GM23338 (cell line): ENCODE data around the gene STX1B. TPM values are rescaled to one million over a fixed set of nuclear protein-coding genes. Genes with fewer than 3 reads are reported as not detected.

Experiments
- ATAC-seq: fragments of 200-7000 bp; cut with Tn5 transposase; 3 replicates; pipeline ENCODE4 v1.9.1; 2020
- DNase-seq: peaks from one replicate; pipeline ENCODE4 v3.0.0-alpha.2; 2015; ENCODE audit warnings: low spot score
- H2AFZ ChIP-seq: fragments of 200-600 bp; sonication (generic); 2 replicates; pipeline ENCODE4 v1.8.0; 2016; ENCODE audit warnings: antibody characterized with exemption, mild to moderate bottlenecking, moderate library complexity
- H3F3A ChIP-seq: fragments of 200-600 bp; sonication (generic); replicated peaks from 2 replicates; pipeline ENCODE4 v1.8.0; 2017; ENCODE audit warnings: antibody characterized with exemption, mixed run types, low read depth
- H3K27ac ChIP-seq: fragments of 200-600 bp; sonication (generic); 2 replicates; pipeline ENCODE4 v1.6.1; 2016; ENCODE audit warnings: low read depth
- H3K27me3 ChIP-seq: fragments of 200-600 bp; sonication (generic); 2 replicates; pipeline ENCODE4 v1.8.0; 2016; ENCODE audit warnings: mild to moderate bottlenecking, mixed run types, moderate library complexity; ENCODE audit not compliant: insufficient read depth
- H3K36me3 ChIP-seq: fragments of 200-600 bp; sonication (generic); 2 replicates; pipeline ENCODE4 v1.8.0; 2016; ENCODE audit warnings: mild to moderate bottlenecking; ENCODE audit not compliant: insufficient read depth
- H3K4me1 ChIP-seq: fragments of 200-600 bp; sonication (generic); 2 replicates; pipeline ENCODE4 v1.8.0; 2016; ENCODE audit warnings: mild to moderate bottlenecking, moderate library complexity; ENCODE audit not compliant: insufficient read depth
- H3K4me2 ChIP-seq: fragments of 200-600 bp; sonication (generic); 2 replicates; pipeline ENCODE4 v1.7.1; 2017; ENCODE audit warnings: mixed run types
- H3K4me3 ChIP-seq: fragments of 200-600 bp; sonication (generic); 2 replicates; pipeline ENCODE4 v1.6.1; 2016; ENCODE audit warnings: mixed run types
- H3K79me2 ChIP-seq: fragments of 200-600 bp; sonication (generic); replicated peaks from 2 replicates; pipeline ENCODE4 v1.8.0; 2017; ENCODE audit warnings: mild to moderate bottlenecking; ENCODE audit not compliant: insufficient read depth
- H3K9me2 ChIP-seq: fragments of 200-600 bp; sonication (generic); 2 replicates; pipeline ENCODE4 v1.8.0; 2017; ENCODE audit not compliant: insufficient read depth
- H4K20me1 ChIP-seq: fragments of 200-600 bp; sonication (generic); replicated peaks from 2 replicates; pipeline ENCODE4 v1.8.0; 2017; ENCODE audit warnings: mild to moderate bottlenecking; ENCODE audit not compliant: insufficient read depth
- H3K27ac Mint-ChIP-seq: 2 replicates; pipeline ENCODE4 v1.8.0; 2020; ENCODE audit warnings: inconsistent platforms, mild to moderate bottlenecking, moderate library complexity, mixed read lengths
- H3K27me3 Mint-ChIP-seq: 3 replicates; pipeline ENCODE4 v1.8.0; 2022; ENCODE audit warnings: low read depth, mild to moderate bottlenecking, moderate library complexity, mixed read lengths, inconsistent platforms; ENCODE audit not compliant: insufficient read depth, poor library complexity
- H3K36me3 Mint-ChIP-seq: 3 replicates; pipeline ENCODE4 v1.8.0; 2021; ENCODE audit warnings: low read depth, mild to moderate bottlenecking, inconsistent platforms, moderate library complexity, mixed read lengths
- H3K4me1 Mint-ChIP-seq: 3 replicates; pipeline ENCODE4 v1.8.0; 2020; ENCODE audit warnings: mild to moderate bottlenecking, inconsistent platforms, mixed read lengths
- H3K4me3 Mint-ChIP-seq: 3 replicates; pipeline ENCODE4 v1.8.0; 2021; ENCODE audit warnings: moderate library complexity, mild to moderate bottlenecking, inconsistent platforms, mixed read lengths
- H3K9me3 Mint-ChIP-seq: 3 replicates; pipeline ENCODE4 v1.8.0; 2020; ENCODE audit warnings: moderate library complexity, mild to moderate bottlenecking, inconsistent platforms, mixed read lengths
- CREB1 ChIP-seq: fragments of 250-450 bp; sonication (Bioruptor Pico); IDR thresholded peaks from 2 replicates; pipeline ENCODE4 v1.5.0; 2020; ENCODE audit warnings: low read depth, mild to moderate bottlenecking, moderate library complexity
- CTCF ChIP-seq, 2 experiments: fragments of 200-600 bp in 1 of 2; sonication (generic) in 1 of 2; conservative IDR thresholded peaks; 2 replicates each; pipeline versions ENCODE4 v1.5.1 to v1.6.1; 2016 to 2017; ENCODE audit warnings: antibody characterized with exemption in 2 of 2, low read depth in 2 of 2, mild to moderate bottlenecking in 2 of 2, moderate library complexity in 1 of 2
- ETS1 ChIP-seq: IDR thresholded peaks from 2 replicates; pipeline ENCODE4 v1.6.1; 2016; ENCODE audit warnings: antibody characterized with exemption
- EZH2 ChIP-seq: fragments of 200-600 bp; sonication (generic); IDR thresholded peaks from one replicate; pipeline ENCODE4 v1.8.0; 2017; ENCODE audit warnings: antibody characterized with exemption, mild to moderate bottlenecking, low read depth; ENCODE audit not compliant: unreplicated experiment
- EZH2phosphoT487 ChIP-seq: fragments of 200-600 bp; sonication (generic); IDR thresholded peaks from one replicate; pipeline ENCODE4 v1.8.1; 2018; ENCODE audit warnings: antibody characterized with exemption; ENCODE audit not compliant: unreplicated experiment
- JUNB ChIP-seq: IDR thresholded peaks from one replicate; pipeline ENCODE4 v1.6.1; 2016; ENCODE audit warnings: antibody characterized with exemption; ENCODE audit not compliant: unreplicated experiment
- NANOG ChIP-seq: IDR thresholded peaks from 2 replicates; pipeline ENCODE4 v1.6.1; 2016; ENCODE audit warnings: antibody characterized with exemption, borderline replicate concordance
- POLR2AphosphoS5 ChIP-seq: IDR thresholded peaks from 2 replicates; pipeline ENCODE4 v1.6.1; 2016; ENCODE audit warnings: antibody characterized with exemption, low read depth
- REST ChIP-seq: IDR thresholded peaks from one replicate; pipeline ENCODE4 v1.6.1; 2018; ENCODE audit warnings: antibody characterized with exemption; ENCODE audit not compliant: unreplicated experiment
- STAT1 ChIP-seq: IDR thresholded peaks from one replicate; pipeline ENCODE4 v1.6.1; 2016; ENCODE audit warnings: antibody characterized with exemption; ENCODE audit not compliant: unreplicated experiment
- ZNF114 ChIP-seq: fragments of 250-450 bp; sonication (Bioruptor Pico); IDR thresholded peaks from 2 replicates; pipeline ENCODE4 v1.5.0; 2020; ENCODE audit warnings: mild to moderate bottlenecking, moderate library complexity
- ZNF331 ChIP-seq: fragments of 250-450 bp; sonication (Bioruptor Pico); IDR thresholded peaks from 2 replicates; pipeline ENCODE4 v1.5.0; 2020; ENCODE audit warnings: low read depth, mild to moderate bottlenecking, moderate library complexity
- polyA plus RNA-seq: library from polyadenylated mRNA; unstranded; fragments of >200 nt; fragmentation: Nextera tagmentation; extraction: Ambion mirVana; gene quantifications from 2 replicates; pipeline ENCODE4 v1.2.1, GENCODE V29; 2016
- total RNA-seq: library from RNA; depleted of rRNA; stranded (reverse); fragments of >200 nt; shearing (Covaris generic); gene quantifications from 2 replicates; pipeline ENCODE4 v1.2.3, GENCODE V29; 2014
- TF ChIP-seq, protein P1 (sequence below): fragments of 250-450 bp; sonication (Bioruptor Pico); IDR thresholded peaks from 2 replicates; pipeline ENCODE4 v1.5.0; 2020; ENCODE audit warnings: mild to moderate bottlenecking, moderate library complexity

STX1B gene
- total and polyA plus RNA-seq, 2 experiments from 2014 or later = 1.7 to 9.5 TPM

DNA sequence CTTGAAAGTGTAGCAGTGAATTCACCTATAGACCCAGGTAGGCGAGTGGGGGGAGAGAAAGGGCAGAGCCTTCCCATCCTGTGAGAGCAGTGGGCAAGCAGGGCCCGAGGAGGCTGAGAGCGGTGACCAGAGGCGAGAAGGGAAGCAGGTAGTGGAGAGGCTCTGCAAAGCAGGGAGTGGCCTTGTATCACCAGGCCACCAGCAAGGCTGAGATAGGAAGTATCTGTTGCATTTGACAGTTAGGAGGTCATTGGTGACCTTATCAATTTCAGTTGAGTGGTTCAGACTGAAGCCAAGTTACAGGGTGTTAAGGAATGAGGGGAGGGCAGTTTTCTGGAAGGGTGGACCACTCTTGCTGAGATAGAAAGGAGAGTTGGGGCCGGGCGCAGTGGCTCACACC lies 36.1 kb downstream of the STX1B start:
- no peak for DNase-seq
- H3K4me1 Mint-ChIP-seq = no peaks in the 10 kb centered on the region
- peaks cover 20% of the 10 kb centered on the region for H3K27me3 Mint-ChIP-seq
- TF ChIP-seq ZNF114 (CRISPR knock-in tag) (no peak), ZNF331 (CRISPR knock-in tag) (no peak), CTCF (conservative IDR thresholded peaks at IDR 0.05; ENCODE audit: low read depth in 2 of 2) (no peak), JUNB (no peak), STAT1 (no peak), REST (no peak), ETS1 (no peak), EZH2 (no peak), POLR2AphosphoS5 (no peak), EZH2phosphoT487 (no peak), CREB1 (CRISPR knock-in tag) (no peak), NANOG (no peak)
- TF ChIP-seq, protein P1, sequence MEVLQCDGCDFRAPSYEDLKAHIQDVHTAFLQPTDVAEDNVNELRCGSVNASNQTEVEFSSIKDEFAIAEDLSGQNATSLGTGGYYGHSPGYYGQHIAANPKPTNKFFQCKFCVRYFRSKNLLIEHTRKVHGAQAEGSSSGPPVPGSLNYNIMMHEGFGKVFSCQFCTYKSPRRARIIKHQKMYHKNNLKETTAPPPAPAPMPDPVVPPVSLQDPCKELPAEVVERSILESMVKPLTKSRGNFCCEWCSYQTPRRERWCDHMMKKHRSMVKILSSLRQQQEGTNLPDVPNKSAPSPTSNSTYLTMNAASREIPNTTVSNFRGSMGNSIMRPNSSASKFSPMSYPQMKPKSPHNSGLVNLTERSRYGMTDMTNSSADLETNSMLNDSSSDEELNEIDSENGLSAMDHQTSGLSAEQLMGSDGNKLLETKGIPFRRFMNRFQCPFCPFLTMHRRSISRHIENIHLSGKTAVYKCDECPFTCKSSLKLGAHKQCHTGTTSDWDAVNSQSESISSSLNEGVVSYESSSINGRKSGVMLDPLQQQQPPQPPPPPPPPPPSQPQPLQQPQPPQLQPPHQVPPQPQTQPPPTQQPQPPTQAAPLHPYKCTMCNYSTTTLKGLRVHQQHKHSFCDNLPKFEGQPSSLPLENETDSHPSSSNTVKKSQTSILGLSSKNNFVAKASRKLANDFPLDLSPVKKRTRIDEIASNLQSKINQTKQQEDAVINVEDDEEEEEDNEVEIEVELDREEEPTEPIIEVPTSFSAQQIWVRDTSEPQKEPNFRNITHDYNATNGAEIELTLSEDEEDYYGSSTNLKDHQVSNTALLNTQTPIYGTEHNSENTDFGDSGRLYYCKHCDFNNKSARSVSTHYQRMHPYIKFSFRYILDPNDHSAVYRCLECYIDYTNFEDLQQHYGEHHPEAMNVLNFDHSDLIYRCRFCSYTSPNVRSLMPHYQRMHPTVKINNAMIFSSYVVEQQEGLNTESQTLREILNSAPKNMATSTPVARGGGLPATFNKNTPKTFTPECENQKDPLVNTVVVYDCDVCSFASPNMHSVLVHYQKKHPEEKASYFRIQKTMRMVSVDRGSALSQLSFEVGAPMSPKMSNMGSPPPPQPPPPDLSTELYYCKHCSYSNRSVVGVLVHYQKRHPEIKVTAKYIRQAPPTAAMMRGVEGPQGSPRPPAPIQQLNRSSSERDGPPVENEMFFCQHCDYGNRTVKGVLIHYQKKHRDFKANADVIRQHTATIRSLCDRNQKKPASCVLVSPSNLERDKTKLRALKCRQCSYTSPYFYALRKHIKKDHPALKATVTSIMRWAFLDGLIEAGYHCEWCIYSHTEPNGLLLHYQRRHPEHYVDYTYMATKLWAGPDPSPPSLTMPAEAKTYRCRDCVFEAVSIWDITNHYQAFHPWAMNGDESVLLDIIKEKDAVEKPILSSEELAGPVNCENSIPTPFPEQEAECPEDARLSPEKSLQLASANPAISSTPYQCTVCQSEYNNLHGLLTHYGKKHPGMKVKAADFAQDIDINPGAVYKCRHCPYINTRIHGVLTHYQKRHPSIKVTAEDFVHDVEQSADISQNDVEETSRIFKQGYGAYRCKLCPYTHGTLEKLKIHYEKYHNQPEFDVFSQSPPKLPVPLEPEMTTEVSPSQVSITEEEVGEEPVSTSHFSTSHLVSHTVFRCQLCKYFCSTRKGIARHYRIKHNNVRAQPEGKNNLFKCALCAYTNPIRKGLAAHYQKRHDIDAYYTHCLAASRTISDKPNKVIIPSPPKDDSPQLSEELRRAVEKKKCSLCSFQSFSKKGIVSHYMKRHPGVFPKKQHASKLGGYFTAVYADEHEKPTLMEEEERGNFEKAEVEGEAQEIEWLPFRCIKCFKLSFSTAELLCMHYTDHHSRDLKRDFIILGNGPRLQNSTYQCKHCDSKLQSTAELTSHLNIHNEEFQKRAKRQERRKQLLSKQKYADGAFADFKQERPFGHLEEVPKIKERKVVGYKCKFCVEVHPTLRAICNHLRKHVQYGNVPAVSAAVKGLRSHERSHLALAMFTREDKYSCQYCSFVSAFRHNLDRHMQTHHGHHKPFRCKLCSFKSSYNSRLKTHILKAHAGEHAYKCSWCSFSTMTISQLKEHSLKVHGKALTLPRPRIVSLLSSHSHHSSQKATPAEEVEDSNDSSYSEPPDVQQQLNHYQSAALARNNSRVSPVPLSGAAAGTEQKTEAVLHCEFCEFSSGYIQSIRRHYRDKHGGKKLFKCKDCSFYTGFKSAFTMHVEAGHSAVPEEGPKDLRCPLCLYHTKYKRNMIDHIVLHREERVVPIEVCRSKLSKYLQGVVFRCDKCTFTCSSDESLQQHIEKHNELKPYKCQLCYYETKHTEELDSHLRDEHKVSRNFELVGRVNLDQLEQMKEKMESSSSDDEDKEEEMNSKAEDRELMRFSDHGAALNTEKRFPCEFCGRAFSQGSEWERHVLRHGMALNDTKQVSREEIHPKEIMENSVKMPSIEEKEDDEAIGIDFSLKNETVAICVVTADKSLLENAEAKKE (CRISPR knock-in tag) = no peak
- no peaks in the 10 kb centered on the region for H3K27me3 ChIP-seq
- H3K9me3 Mint-ChIP-seq = no peaks in the 10 kb centered on the region
- H3K4me3 ChIP-seq = no peak overlapping the region
- peaks cover 75% of the 10 kb centered on the region for H3K36me3 Mint-ChIP-seq
- no peak for ATAC-seq
- H3K27ac Mint-ChIP-seq = no peak overlapping the region
- peaks cover 3% of the 10 kb centered on the region; the same call in 1 of the 2 replicates for H3F3A ChIP-seq
- no peak overlapping the region for H3K4me2 ChIP-seq
- no peak overlapping the region; the same call in 2 of the 3 replicates for H3K4me3 Mint-ChIP-seq
- H3K4me1 ChIP-seq = no peaks in the 10 kb centered on the region
- no peaks in the 10 kb centered on the region for H3K79me2 ChIP-seq
- H4K20me1 ChIP-seq = peaks cover 16% of the 10 kb centered on the region
- H2AFZ ChIP-seq = no peak overlapping the region
- H3K36me3 ChIP-seq = peaks cover 36% of the 10 kb centered on the region
- no peaks in the 10 kb centered on the region for H3K9me2 ChIP-seq
- H3K27ac ChIP-seq = no peak overlapping the region
